Hepatocyte (in vitro differentiated cells): ENCODE results near the gene NELFA. TPM values are rescaled to one million over a fixed set of nuclear protein-coding genes. Genes with fewer than 3 reads are reported as not detected.

Experiments
- DNase-seq: peaks from one replicate; pipeline ENCODE4 v3.0.0-alpha.2; 2016; ENCODE audit warnings: low spot score
- H2AFZ ChIP-seq: fragments of 200-600 bp; sonication (generic); 2 replicates; pipeline ENCODE4 v1.6.0; 2016; ENCODE audit warnings: antibody characterized with exemption, mild to moderate bottlenecking
- H3K27ac ChIP-seq: fragments of 200-600 bp; sonication (generic); 2 replicates; pipeline ENCODE4 v1.5.1; 2016; ENCODE audit warnings: mild to moderate bottlenecking
- H3K27me3 ChIP-seq: fragments of 200-600 bp; sonication (generic); 2 replicates; pipeline ENCODE4 v1.6.1; 2016
- H3K36me3 ChIP-seq: fragments of 200-600 bp; sonication (generic); replicated peaks from 2 replicates; pipeline ENCODE4 v1.5.1; 2016; ENCODE audit warnings: low read depth; ENCODE audit not compliant: insufficient read depth
- H3K4me1 ChIP-seq: fragments of 200-600 bp; sonication (generic); 2 replicates; pipeline ENCODE4 v1.5.1; 2016; ENCODE audit warnings: mild to moderate bottlenecking, moderate library complexity; ENCODE audit not compliant: insufficient read depth
- H3K4me2 ChIP-seq: fragments of 200-600 bp; sonication (generic); 2 replicates; pipeline ENCODE4 v1.6.0; 2016
- H3K4me3 ChIP-seq: fragments of 200-600 bp; sonication (generic); 2 replicates; pipeline ENCODE4 v1.5.1; 2016; ENCODE audit warnings: mild to moderate bottlenecking
- H3K79me2 ChIP-seq: fragments of 200-600 bp; sonication (generic); 2 replicates; pipeline ENCODE4 v1.6.0; 2017; ENCODE audit warnings: mild to moderate bottlenecking
- H3K9me2 ChIP-seq: fragments of 200-600 bp; sonication (generic); replicated peaks from 2 replicates; pipeline ENCODE4 v1.6.0; 2017; ENCODE audit warnings: mild to moderate bottlenecking; ENCODE audit not compliant: insufficient read depth
- H3K9me3 ChIP-seq: fragments of 200-600 bp; sonication (generic); 2 replicates; pipeline ENCODE4 v1.5.1; 2016; ENCODE audit warnings: low read depth, mild to moderate bottlenecking
- H4K20me1 ChIP-seq: fragments of 200-600 bp; sonication (generic); 2 replicates; pipeline ENCODE4 v1.6.0; 2016; ENCODE audit warnings: mild to moderate bottlenecking; ENCODE audit not compliant: insufficient read depth, poor library complexity, severe bottlenecking
- EZH2 ChIP-seq: fragments of 200-600 bp; sonication (generic); IDR thresholded peaks from 2 replicates; pipeline ENCODE4 v1.6.1; 2016; ENCODE audit warnings: antibody characterized with exemption, mild to moderate bottlenecking, borderline replicate concordance
- EZH2phosphoT487 ChIP-seq: fragments of 200-600 bp; sonication (generic); IDR thresholded peaks from one replicate; pipeline ENCODE4 v1.6.1; 2018; ENCODE audit warnings: antibody characterized with exemption, mild to moderate bottlenecking, low read depth, moderate library complexity; ENCODE audit not compliant: unreplicated experiment, severe bottlenecking
- WGBS: methylation state at CpG from one replicate; pipeline ENCODE4 v1.1.6; 2016; ENCODE audit warnings: low lambda C conversion rate; ENCODE audit errors: missing lambda C conversion rate; 5-methylcytosine and 5-hydroxymethylcytosine counted together
- polyA plus RNA-seq: library from polyadenylated mRNA; unstranded; fragments of >200 nt; fragmentation: Nextera tagmentation; extraction: Ambion mirVana; gene quantifications from 2 replicates; pipeline ENCODE4 v1.2.1, GENCODE V29; 2016
- total RNA-seq: library from RNA; depleted of rRNA; stranded (reverse); fragments of >200 nt; gene quantifications from 2 replicates; pipeline ENCODE4 v1.2.3, GENCODE V29; 2014
- TF ChIP-seq, protein P1 (sequence below): fragments of 200-600 bp; sonication (generic); IDR thresholded peaks from 2 replicates; pipeline ENCODE4 v1.5.1; 2016; ENCODE audit warnings: antibody characterized with exemption, mild to moderate bottlenecking; ENCODE audit not compliant: poor library complexity

NELFA gene
- total and polyA plus RNA-seq, 2 experiments from 2014 or later: 21.4 to 46.2 TPM

DNA sequence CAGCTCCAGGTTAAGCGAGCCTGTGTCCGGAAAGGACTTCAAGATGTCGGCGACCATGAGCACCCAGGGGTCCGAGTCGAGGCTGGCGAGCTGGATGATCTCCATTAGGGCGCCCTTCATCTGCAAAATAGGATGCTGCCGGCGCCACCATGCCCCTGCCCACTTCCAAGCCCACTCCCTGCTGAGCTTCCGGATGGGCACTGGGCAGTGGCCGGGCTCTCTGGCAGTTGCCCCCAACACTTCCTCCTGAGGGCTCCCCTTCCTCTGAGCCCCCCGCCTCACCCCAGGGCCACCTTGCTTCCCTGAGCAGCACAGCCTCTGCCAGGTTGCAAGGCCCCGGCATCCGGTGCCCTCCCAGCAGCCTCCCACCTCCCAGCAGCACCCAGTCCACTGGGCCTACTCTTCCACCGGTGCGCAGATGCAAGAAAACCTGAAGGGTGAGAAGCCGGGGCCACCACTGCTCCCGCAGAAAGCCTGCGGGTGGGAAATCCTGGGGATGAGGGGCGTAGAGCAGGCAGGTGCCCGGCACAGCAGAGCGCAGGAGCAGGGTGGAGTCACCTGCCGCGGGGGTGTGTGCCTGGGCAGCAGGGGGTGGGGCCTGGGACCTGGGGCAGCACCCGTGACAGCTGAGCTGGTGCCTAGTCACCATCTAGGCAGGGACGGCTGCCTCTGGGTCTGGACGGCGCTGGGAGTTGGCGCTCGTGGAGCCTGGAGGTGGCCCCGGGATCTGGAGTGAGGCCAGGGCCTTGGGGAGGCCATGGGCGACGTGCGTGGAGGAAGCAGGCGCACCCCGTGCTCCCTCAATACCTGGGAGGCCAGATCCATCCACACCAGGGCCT lies 17.0 kb downstream of the NELFA start:
- peaks cover 27% of the 10 kb centered on the region for H4K20me1 ChIP-seq
- peaks cover 2% of the 10 kb centered on the region for H3K9me3 ChIP-seq
- H3K36me3 ChIP-seq: no peaks in the 10 kb centered on the region
- H2AFZ ChIP-seq: no peak overlapping the region
- H3K4me3 ChIP-seq: no peak overlapping the region
- no peak for DNase-seq
- H3K4me2 ChIP-seq: no peak overlapping the region
- H3K9me2 ChIP-seq: no peaks in the 10 kb centered on the region
- TF ChIP-seq EZH2phosphoT487 (no peak), EZH2 (no peak)
- TF ChIP-seq, protein P1, sequence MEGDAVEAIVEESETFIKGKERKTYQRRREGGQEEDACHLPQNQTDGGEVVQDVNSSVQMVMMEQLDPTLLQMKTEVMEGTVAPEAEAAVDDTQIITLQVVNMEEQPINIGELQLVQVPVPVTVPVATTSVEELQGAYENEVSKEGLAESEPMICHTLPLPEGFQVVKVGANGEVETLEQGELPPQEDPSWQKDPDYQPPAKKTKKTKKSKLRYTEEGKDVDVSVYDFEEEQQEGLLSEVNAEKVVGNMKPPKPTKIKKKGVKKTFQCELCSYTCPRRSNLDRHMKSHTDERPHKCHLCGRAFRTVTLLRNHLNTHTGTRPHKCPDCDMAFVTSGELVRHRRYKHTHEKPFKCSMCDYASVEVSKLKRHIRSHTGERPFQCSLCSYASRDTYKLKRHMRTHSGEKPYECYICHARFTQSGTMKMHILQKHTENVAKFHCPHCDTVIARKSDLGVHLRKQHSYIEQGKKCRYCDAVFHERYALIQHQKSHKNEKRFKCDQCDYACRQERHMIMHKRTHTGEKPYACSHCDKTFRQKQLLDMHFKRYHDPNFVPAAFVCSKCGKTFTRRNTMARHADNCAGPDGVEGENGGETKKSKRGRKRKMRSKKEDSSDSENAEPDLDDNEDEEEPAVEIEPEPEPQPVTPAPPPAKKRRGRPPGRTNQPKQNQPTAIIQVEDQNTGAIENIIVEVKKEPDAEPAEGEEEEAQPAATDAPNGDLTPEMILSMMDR: no peak
- no peak overlapping the region for H3K27ac ChIP-seq
- WGBS: 96% methylated on average over 35 of the region's 37 CpGs
- no peaks in the 10 kb centered on the region for H3K27me3 ChIP-seq
- H3K79me2 ChIP-seq: peaks cover 71% of the 10 kb centered on the region
- H3K4me1 ChIP-seq: no peaks in the 10 kb centered on the region

DNA sequence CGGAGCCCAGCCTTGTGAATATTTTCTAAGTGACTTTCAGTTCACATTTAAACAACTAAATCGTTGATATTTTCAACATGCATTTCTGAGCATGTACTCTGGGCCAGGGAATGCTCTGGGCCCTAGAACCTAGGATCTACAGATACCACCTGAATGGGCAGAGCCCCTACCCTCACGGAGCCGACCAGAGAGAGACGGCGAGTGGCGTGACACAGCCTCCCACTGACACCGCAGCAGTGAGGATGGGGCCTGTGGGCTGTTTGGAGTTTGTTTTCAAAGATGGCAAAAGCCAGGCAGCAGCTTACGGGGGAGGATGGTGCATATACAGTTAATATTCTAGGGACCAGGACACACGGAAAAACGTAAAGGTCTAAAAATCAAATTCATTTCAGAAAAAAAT lies 17.7 kb downstream of the NELFA start:
- WGBS: 97% methylated on average over 11 of the region's 11 CpGs

DNA sequence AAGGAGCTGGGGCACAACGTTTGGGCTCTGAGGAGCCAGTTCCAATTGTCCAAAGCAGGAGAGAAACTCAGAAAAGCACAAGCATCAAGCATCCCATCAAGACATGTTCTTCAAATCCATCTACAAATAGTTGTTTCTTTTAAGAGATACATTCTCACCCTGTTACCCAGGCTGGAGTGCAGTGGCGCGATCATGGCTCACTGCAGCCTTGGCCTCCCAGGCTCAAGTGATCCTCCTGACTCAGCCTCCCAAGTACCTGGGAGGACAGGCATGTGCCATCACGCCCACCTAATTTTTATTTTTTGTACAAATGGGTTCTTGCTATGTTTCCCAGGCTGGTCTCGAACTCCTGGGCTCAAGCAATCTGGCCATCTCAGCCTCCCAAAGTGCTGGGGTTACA lies 18.1 kb downstream of the NELFA start:
- Histone ChIP-seq H3K4me2 (no peak overlapping the region), H2AFZ (no peak overlapping the region), H3K4me1 (no peaks in the 10 kb centered on the region), H3K79me2 (peaks cover 59% of the 10 kb centered on the region), H3K4me3 (no peak overlapping the region), H3K9me3 (no peaks in the 10 kb centered on the region), H3K36me3 (no peaks in the 10 kb centered on the region), H4K20me1 (peaks cover 27% of the 10 kb centered on the region), H3K9me2 (no peaks in the 10 kb centered on the region), H3K27ac (no peak overlapping the region), H3K27me3 (no peaks in the 10 kb centered on the region)
- TF ChIP-seq EZH2: no peak
- TF ChIP-seq, protein P1: no peak
- no peak for TF ChIP-seq EZH2phosphoT487
- WGBS: 96% methylated on average over 5 of the region's 5 CpGs
- DNase-seq: no peak

More for the DNA sequence above, 17.7 kb downstream of the NELFA start:
- Histone ChIP-seq H3K27me3 (no peaks in the 10 kb centered on the region), H3K4me3 (no peak overlapping the region), H3K27ac (no peak overlapping the region), H3K9me3 (no peaks in the 10 kb centered on the region), H3K79me2 (peaks cover 63% of the 10 kb centered on the region), H2AFZ (no peak overlapping the region), H4K20me1 (peaks cover 27% of the 10 kb centered on the region), H3K4me2 (no peak overlapping the region), H3K4me1 (no peaks in the 10 kb centered on the region), H3K9me2 (no peaks in the 10 kb centered on the region), H3K36me3 (no peaks in the 10 kb centered on the region)
- TF ChIP-seq EZH2 (no peak), EZH2phosphoT487 (no peak)
- TF ChIP-seq, protein P1: no peak
- DNase-seq: no peak
